HCT116 (cell line): ENCODE measurements around the gene TAF4. TPM values are rescaled to one million over a fixed set of nuclear protein-coding genes. Genes with fewer than 3 reads are reported as not detected.

Experiments
- ATAC-seq: fragments of 200-7000 bp; cut with Tn5 transposase; 2 replicates; pipeline ENCODE4 v1.9.1; 2020; ENCODE audit warnings: mild to moderate bottlenecking, moderate library complexity
- BruUV-seq: library from RNA; stranded (reverse); fragments of 400-500 nt; replicated peaks from 2 replicates; lab custom pipeline; 2021; lab: Mats Ljungman, UMichigan
- CTCF ChIA-PET: fragments of 300-600 bp; sonication (Branson Sonifier 250); formaldehyde crosslinking; loops from one replicate; lab custom pipeline; 2021; ENCODE audit warnings: antibody characterized with exemption; lab: Charles Lee
- POLR2A ChIA-PET: fragments of 300-600, 350-600 bp; sonication (Branson Sonifier 250); formaldehyde crosslinking; loops from one replicate; lab custom pipeline; 2021; ENCODE audit warnings: antibody characterized with exemption; lab: Charles Lee
- RAD21 ChIA-PET, 2 experiments: fragments of 300-600 bp; sonication (Branson Sonifier 250); formaldehyde crosslinking; loops; one replicate each; lab custom pipeline; 2023; ENCODE audit warnings: low total read pairs in 2 of 2; ENCODE audit not compliant: uncharacterized antibody in 2 of 2, unreplicated experiment in 2 of 2, low non-redundant PET in 1 of 2; lab: Charles Lee
- DNase-seq: peaks from one replicate; pipeline ENCODE4 v3.0.0-alpha.2; 2010; ENCODE audit warnings: low read depth, low spot score
- H2AFZ ChIP-seq: fragments of 200-600 bp; shearing (Covaris generic), sonication (generic); 2 replicates; pipeline ENCODE4 v1.6.1; 2017; ENCODE audit warnings: low read depth, mixed run types, mixed read lengths, antibody characterized with exemption, low read length; ENCODE audit not compliant: poor library complexity, severe bottlenecking
- H3K27ac ChIP-seq: 2 replicates; pipeline ENCODE4 v1.5.1; 2012; ENCODE audit warnings: low read depth, low read length
- H3K27me3 ChIP-seq: fragments of 200-600 bp; sonication (generic); 2 replicates; pipeline ENCODE4 v1.6.1; 2016; ENCODE audit warnings: mixed run types, low read length, mixed read lengths; ENCODE audit not compliant: insufficient read depth
- H3K36me3 ChIP-seq, 2 experiments: fragments of 200-500 bp in 1 of 2; fragments of 200-600 bp in 1 of 2; sonication (Bioruptor generic) in 1 of 2; sonication (generic) in 1 of 2; 2 replicates each; pipeline versions ENCODE4 v1.5.1 to v1.6.1; 2014 to 2016; ENCODE audit warnings: low read length in 2 of 2, inconsistent platforms in 1 of 2, mixed read lengths in 1 of 2, mixed run types in 1 of 2; ENCODE audit not compliant: insufficient read depth in 2 of 2, control insufficient read depth in 1 of 2
- H3K4me1 ChIP-seq, 2 experiments: fragments of 200-600 bp in 1 of 2; sonication (generic) in 1 of 2; 2 replicates each; pipeline versions ENCODE4 v1.5.1 to v1.6.1; 2012 to 2017; ENCODE audit warnings: low read length in 2 of 2, inconsistent platforms in 1 of 2, mild to moderate bottlenecking in 1 of 2, mixed read lengths in 1 of 2, mixed run types in 1 of 2, moderate library complexity in 1 of 2; ENCODE audit not compliant: insufficient read depth in 2 of 2, control insufficient read depth in 1 of 2
- H3K4me2 ChIP-seq: fragments of 200-600 bp; sonication (generic); 2 replicates; pipeline ENCODE4 v1.6.1; 2017; ENCODE audit warnings: mixed run types, low read length, mixed read lengths
- H3K4me3 ChIP-seq, 2 experiments: fragments of 200-600 bp in 1 of 2; sonication (generic) in 1 of 2; replicated peaks in 1 of 2; 2 replicates each; pipeline ENCODE4 v1.5.1; 2011 to 2016; ENCODE audit warnings: low read length in 2 of 2, control low read depth in 1 of 2, low read depth in 1 of 2, mild to moderate bottlenecking in 1 of 2, mixed read lengths in 1 of 2, mixed run types in 1 of 2
- H3K79me2 ChIP-seq: fragments of 200-600 bp; sonication (generic); 2 replicates; pipeline ENCODE4 v1.6.1; 2017; ENCODE audit warnings: mild to moderate bottlenecking, mixed run types, low read length, moderate library complexity, mixed read lengths; ENCODE audit not compliant: insufficient read depth
- H3K9ac ChIP-seq: fragments of 200-600 bp; sonication (generic); 2 replicates; pipeline ENCODE4 v1.6.1; 2016; ENCODE audit warnings: low read length, mixed read lengths
- H3K9me2 ChIP-seq: fragments of 200-600 bp; sonication (generic), shearing (Covaris generic); 2 replicates; pipeline ENCODE4 v1.6.1; 2017; ENCODE audit warnings: mixed run types, mild to moderate bottlenecking, moderate library complexity; ENCODE audit not compliant: insufficient read depth
- H3K9me3 ChIP-seq, 2 experiments: fragments of 200-500 bp in 1 of 2; fragments of 200-600 bp in 1 of 2; sonication (Bioruptor generic) in 1 of 2; sonication (generic) in 1 of 2; 2 replicates each; pipeline ENCODE4 v1.6.1; 2014 to 2017; ENCODE audit warnings: low read length in 2 of 2, mixed read lengths in 2 of 2, inconsistent platforms in 1 of 2, low read depth in 1 of 2, mild to moderate bottlenecking in 1 of 2, mixed run types in 1 of 2, moderate library complexity in 1 of 2; ENCODE audit not compliant: control insufficient read depth in 1 of 2, insufficient read depth in 1 of 2
- H4K20me1 ChIP-seq: fragments of 200-600 bp; sonication (generic), shearing (Covaris generic); 2 replicates; pipeline ENCODE4 v1.6.1; 2017; ENCODE audit warnings: mixed run types, mild to moderate bottlenecking, moderate library complexity; ENCODE audit not compliant: insufficient read depth
- CBX3 ChIP-seq: IDR thresholded peaks from 2 replicates; pipeline ENCODE4 v1.6.1; 2012; ENCODE audit warnings: low read depth
- ELF1 ChIP-seq: IDR thresholded peaks from 2 replicates; pipeline ENCODE4 v1.6.1; 2012; ENCODE audit warnings: low read depth, borderline replicate concordance
- POLR2A ChIP-seq: IDR thresholded peaks from 2 replicates; pipeline ENCODE4 v1.7.0; 2011; ENCODE audit warnings: borderline replicate concordance; ENCODE audit not compliant: insufficient read depth, insufficient read length; ENCODE audit errors: extremely low read depth
- POLR2AphosphoS5 ChIP-seq: IDR thresholded peaks from 2 replicates; pipeline ENCODE4 v1.6.1; 2011; ENCODE audit warnings: mild to moderate bottlenecking, low read depth, low read length, moderate library complexity
- SP1 ChIP-seq: IDR thresholded peaks from 2 replicates; pipeline ENCODE4 v1.6.1; 2012; ENCODE audit warnings: low read depth
- SRF ChIP-seq: IDR thresholded peaks from 2 replicates; pipeline ENCODE4 v1.6.1; 2012; ENCODE audit warnings: low read depth
- TCF7L2 ChIP-seq: IDR thresholded peaks from 2 replicates; pipeline ENCODE4 v1.7.0; 2011; ENCODE audit warnings: borderline replicate concordance, inconsistent platforms; ENCODE audit not compliant: insufficient read depth, insufficient read length; ENCODE audit errors: extremely low read depth
- ZNF274 ChIP-seq: fragments of 200-500 bp; sonication (Bioruptor generic); IDR thresholded peaks from 2 replicates; pipeline ENCODE4 v1.6.1; 2014; ENCODE audit warnings: mild to moderate bottlenecking, low read depth, low read length, inconsistent platforms
- intact Hi-C: fragments of 100-400 bp; cut with micrococcal nuclease; formaldehyde crosslinking; loops from 2 replicates; pipeline ENCODE4 v1.10.0; 2022
- total RNA-seq: library from RNA; stranded (reverse); gene quantifications from one replicate; pipeline ENCODE4 v1.2.1, GENCODE V29; 2021; ENCODE audit not compliant: unreplicated experiment
- TF ChIP-seq, protein P1 (sequence below): IDR thresholded peaks from 2 replicates; pipeline ENCODE4 v1.6.1; 2012; ENCODE audit warnings: low read depth
- TF ChIP-seq, protein P2 (sequence below), 3 experiments: fragments of 200-600 bp in 1 of 3; sonication (generic) in 1 of 3; IDR thresholded peaks in 2 of 3; conservative IDR thresholded peaks in 1 of 3; 2 replicates each; pipeline ENCODE4 v1.5.1; 2012 to 2017; ENCODE audit warnings: low read depth in 2 of 3, low read length in 2 of 3, antibody characterized with exemption in 1 of 3, borderline replicate concordance in 1 of 3, control low read depth in 1 of 3, mild to moderate bottlenecking in 1 of 3, mixed read lengths in 1 of 3, mixed run types in 1 of 3, moderate library complexity in 1 of 3; ENCODE audit not compliant: insufficient read depth in 1 of 3
- TF ChIP-seq, protein P3 (sequence below): IDR thresholded peaks from 2 replicates; pipeline ENCODE4 v1.6.1; 2011; ENCODE audit warnings: mild to moderate bottlenecking, low read length, moderate library complexity; ENCODE audit not compliant: insufficient replicate concordance; ENCODE audit errors: extremely low read depth
- TF ChIP-seq, protein P4 (sequence below): IDR thresholded peaks from 2 replicates; pipeline ENCODE4 v1.6.1; 2012

Gene TAF4
- total RNA-seq, 1 experiment from 2014 or later: 26.8 TPM

- intact Hi-C loops: no loop called here
- no peak overlapping the region for H3K9ac ChIP-seq
- H3K4me1 ChIP-seq: peaks cover 4 to 13% of the 10 kb centered on the region in 2 experiments; a peak in 3 of 4 replicates
- CTCF ChIA-PET: no interaction called here
- H3K9me2 ChIP-seq: no peaks in the 10 kb centered on the region
- H2AFZ ChIP-seq: no peak overlapping the region
- peaks cover 0 to 9% of the 10 kb centered on the region in 2 experiments; a peak in 2 of 4 replicates for H3K36me3 ChIP-seq
- H3K79me2 ChIP-seq: peaks cover 74% of the 10 kb centered on the region
- RAD21 ChIA-PET: no interaction called here
- no peak overlapping the region for H3K4me2 ChIP-seq
- POLR2A ChIA-PET: interaction anchor here (0.6 kb wide), 1 partner anchor 61 kb away, joined by 3 read pairs; the partner anchor contains the start of gene LSM14B
- H3K27ac ChIP-seq: no peak overlapping the region
- DNase-seq (no peak), ATAC-seq (no peak)
- H3K4me3 ChIP-seq: no peak overlapping the region
- H3K27me3 ChIP-seq: no peaks in the 10 kb centered on the region
- no TSS peak for BruUV-seq
- H3K9me3 ChIP-seq: no peaks in the 10 kb centered on the region
- no peaks in the 10 kb centered on the region; the same call in 1 of the 2 replicates for H4K20me1 ChIP-seq
- TF ChIP-seq TCF7L2 (no peak), CBX3 (no peak), POLR2AphosphoS5 (no peak), SRF (no peak), POLR2A (no peak), SP1 (no peak), ZNF274 (no peak), ELF1 (no peak)
- TF ChIP-seq, protein P1, sequence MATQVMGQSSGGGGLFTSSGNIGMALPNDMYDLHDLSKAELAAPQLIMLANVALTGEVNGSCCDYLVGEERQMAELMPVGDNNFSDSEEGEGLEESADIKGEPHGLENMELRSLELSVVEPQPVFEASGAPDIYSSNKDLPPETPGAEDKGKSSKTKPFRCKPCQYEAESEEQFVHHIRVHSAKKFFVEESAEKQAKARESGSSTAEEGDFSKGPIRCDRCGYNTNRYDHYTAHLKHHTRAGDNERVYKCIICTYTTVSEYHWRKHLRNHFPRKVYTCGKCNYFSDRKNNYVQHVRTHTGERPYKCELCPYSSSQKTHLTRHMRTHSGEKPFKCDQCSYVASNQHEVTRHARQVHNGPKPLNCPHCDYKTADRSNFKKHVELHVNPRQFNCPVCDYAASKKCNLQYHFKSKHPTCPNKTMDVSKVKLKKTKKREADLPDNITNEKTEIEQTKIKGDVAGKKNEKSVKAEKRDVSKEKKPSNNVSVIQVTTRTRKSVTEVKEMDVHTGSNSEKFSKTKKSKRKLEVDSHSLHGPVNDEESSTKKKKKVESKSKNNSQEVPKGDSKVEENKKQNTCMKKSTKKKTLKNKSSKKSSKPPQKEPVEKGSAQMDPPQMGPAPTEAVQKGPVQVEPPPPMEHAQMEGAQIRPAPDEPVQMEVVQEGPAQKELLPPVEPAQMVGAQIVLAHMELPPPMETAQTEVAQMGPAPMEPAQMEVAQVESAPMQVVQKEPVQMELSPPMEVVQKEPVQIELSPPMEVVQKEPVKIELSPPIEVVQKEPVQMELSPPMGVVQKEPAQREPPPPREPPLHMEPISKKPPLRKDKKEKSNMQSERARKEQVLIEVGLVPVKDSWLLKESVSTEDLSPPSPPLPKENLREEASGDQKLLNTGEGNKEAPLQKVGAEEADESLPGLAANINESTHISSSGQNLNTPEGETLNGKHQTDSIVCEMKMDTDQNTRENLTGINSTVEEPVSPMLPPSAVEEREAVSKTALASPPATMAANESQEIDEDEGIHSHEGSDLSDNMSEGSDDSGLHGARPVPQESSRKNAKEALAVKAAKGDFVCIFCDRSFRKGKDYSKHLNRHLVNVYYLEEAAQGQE: no peak
- TF ChIP-seq, protein P2, sequence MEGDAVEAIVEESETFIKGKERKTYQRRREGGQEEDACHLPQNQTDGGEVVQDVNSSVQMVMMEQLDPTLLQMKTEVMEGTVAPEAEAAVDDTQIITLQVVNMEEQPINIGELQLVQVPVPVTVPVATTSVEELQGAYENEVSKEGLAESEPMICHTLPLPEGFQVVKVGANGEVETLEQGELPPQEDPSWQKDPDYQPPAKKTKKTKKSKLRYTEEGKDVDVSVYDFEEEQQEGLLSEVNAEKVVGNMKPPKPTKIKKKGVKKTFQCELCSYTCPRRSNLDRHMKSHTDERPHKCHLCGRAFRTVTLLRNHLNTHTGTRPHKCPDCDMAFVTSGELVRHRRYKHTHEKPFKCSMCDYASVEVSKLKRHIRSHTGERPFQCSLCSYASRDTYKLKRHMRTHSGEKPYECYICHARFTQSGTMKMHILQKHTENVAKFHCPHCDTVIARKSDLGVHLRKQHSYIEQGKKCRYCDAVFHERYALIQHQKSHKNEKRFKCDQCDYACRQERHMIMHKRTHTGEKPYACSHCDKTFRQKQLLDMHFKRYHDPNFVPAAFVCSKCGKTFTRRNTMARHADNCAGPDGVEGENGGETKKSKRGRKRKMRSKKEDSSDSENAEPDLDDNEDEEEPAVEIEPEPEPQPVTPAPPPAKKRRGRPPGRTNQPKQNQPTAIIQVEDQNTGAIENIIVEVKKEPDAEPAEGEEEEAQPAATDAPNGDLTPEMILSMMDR (IDR thresholded peaks at IDR 0.05 in 2 of 3, conservative IDR thresholded peaks at IDR 0.05 in 1 of 3; ENCODE audit: borderline replicate concordance in 1 of 3, insufficient read depth in 1 of 3, low read depth in 2 of 3, low read length in 2 of 3): no peak
- TF ChIP-seq, protein P3, sequence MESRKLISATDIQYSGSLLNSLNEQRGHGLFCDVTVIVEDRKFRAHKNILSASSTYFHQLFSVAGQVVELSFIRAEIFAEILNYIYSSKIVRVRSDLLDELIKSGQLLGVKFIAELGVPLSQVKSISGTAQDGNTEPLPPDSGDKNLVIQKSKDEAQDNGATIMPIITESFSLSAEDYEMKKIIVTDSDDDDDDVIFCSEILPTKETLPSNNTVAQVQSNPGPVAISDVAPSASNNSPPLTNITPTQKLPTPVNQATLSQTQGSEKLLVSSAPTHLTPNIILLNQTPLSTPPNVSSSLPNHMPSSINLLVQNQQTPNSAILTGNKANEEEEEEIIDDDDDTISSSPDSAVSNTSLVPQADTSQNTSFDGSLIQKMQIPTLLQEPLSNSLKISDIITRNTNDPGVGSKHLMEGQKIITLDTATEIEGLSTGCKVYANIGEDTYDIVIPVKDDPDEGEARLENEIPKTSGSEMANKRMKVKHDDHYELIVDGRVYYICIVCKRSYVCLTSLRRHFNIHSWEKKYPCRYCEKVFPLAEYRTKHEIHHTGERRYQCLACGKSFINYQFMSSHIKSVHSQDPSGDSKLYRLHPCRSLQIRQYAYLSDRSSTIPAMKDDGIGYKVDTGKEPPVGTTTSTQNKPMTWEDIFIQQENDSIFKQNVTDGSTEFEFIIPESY: no peak
- TF ChIP-seq, protein P4, sequence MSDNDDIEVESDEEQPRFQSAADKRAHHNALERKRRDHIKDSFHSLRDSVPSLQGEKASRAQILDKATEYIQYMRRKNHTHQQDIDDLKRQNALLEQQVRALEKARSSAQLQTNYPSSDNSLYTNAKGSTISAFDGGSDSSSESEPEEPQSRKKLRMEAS: no peak
These were observed 4.8 kb downstream of the TAF4 start for GRCh38 chr20:62060631-62061541.
